HEK293 (cell line): Measurements from ENCODE around the gene ZNF311.

Source experiments
- CTCF ChIA-PET: fragments of 350-600 bp; formaldehyde crosslinking; extraction: SDS; loops from one replicate; lab custom pipeline; 2021; ENCODE audit warnings: antibody characterized with exemption; lab: Yijun Ruan, JAX
- POLR2A ChIA-PET: fragments of 300-600 bp; formaldehyde crosslinking; extraction: SDS; loops from one replicate; lab custom pipeline; 2020; ENCODE audit warnings: antibody characterized with exemption, inconsistent platforms; lab: Yijun Ruan, JAX
- H3K27ac ChIP-seq: fragments of 200-500 bp; sonication (Bioruptor generic); 2 replicates; pipeline ENCODE4 v1.5.1; 2014; ENCODE audit warnings: low read depth, low read length, control low read depth, inconsistent platforms; ENCODE audit errors: extremely low read depth
- H3K36me3 ChIP-seq, 2 experiments: fragments of 200-500 bp in 1 of 2; sonication (Bioruptor generic) in 1 of 2; 1 replicate in 1 of 2; 2 replicates in 1 of 2; pipeline ENCODE4 v1.5.1; 2014 to 2017; ENCODE audit warnings: inconsistent platforms in 2 of 2, low read length in 2 of 2; ENCODE audit not compliant: control insufficient read depth in 2 of 2, insufficient read depth in 1 of 2
- H3K4me1 ChIP-seq: fragments of 200-500 bp; sonication (Bioruptor generic); 2 replicates; pipeline ENCODE4 v1.5.1; 2014; ENCODE audit warnings: mild to moderate bottlenecking, low read length, inconsistent platforms; ENCODE audit not compliant: control insufficient read depth, insufficient read depth
- H3K4me3 ChIP-seq: 2 replicates; pipeline ENCODE4 v1.5.1; 2011; ENCODE audit warnings: low read depth, mild to moderate bottlenecking, control low read depth, low read length, moderate library complexity
- H3K9me3 ChIP-seq: fragments of 200-500 bp; sonication (Bioruptor generic); 2 replicates; pipeline ENCODE4 v1.5.1; 2014; ENCODE audit warnings: low read depth, low read length, inconsistent platforms; ENCODE audit not compliant: control insufficient read depth, insufficient read depth
- BCL6B ChIP-seq: fragments of 450-650 bp; formaldehyde crosslinking; IDR thresholded peaks from 2 replicates; pipeline ENCODE4 v1.5.1; 2017; ENCODE audit warnings: missing biosample characterization, missing genetic modification characterization
- EGR2 ChIP-seq: fragments of 450-650 bp; formaldehyde crosslinking; IDR thresholded peaks from 2 replicates; pipeline ENCODE4 v1.5.1; 2016; ENCODE audit warnings: low read depth, missing biosample characterization, missing genetic modification characterization
- KLF9 ChIP-seq: fragments of 450-650 bp; formaldehyde crosslinking; IDR thresholded peaks from 2 replicates; pipeline ENCODE4 v1.5.1; 2016; ENCODE audit warnings: missing biosample characterization, missing genetic modification characterization, low read depth
- MEIS1 ChIP-seq: sonication (generic); formaldehyde crosslinking; IDR thresholded peaks from 2 replicates; pipeline ENCODE4 v1.8.1; 2022; ENCODE audit warnings: missing genetic modification reagents, mild to moderate bottlenecking, borderline replicate concordance
- PRDM2 ChIP-seq: fragments of 450-650 bp; formaldehyde crosslinking; IDR thresholded peaks from 2 replicates; pipeline ENCODE4 v1.5.1; 2016; ENCODE audit warnings: missing biosample characterization, missing genetic modification characterization, borderline replicate concordance
- ZBTB10 ChIP-seq: fragments of 450-650 bp; formaldehyde crosslinking; IDR thresholded peaks from 2 replicates; pipeline ENCODE4 v1.5.1; 2016; ENCODE audit warnings: missing biosample characterization, missing genetic modification characterization
- ZNF157 ChIP-seq: fragments of 450-650 bp; formaldehyde crosslinking; IDR thresholded peaks from 2 replicates; pipeline ENCODE4 v1.5.1; 2016; ENCODE audit warnings: missing biosample characterization, missing genetic modification characterization
- ZNF175 ChIP-seq: fragments of 450-650 bp; formaldehyde crosslinking; IDR thresholded peaks from 2 replicates; pipeline ENCODE4 v1.5.1; 2016; ENCODE audit warnings: missing biosample characterization, missing genetic modification characterization
- ZNF302 ChIP-seq: fragments of 450-650 bp; formaldehyde crosslinking; IDR thresholded peaks from 2 replicates; pipeline ENCODE4 v1.5.1; 2016; ENCODE audit warnings: missing biosample characterization, missing genetic modification characterization, low read depth
- ZNF398 ChIP-seq: fragments of 450-650 bp; formaldehyde crosslinking; IDR thresholded peaks from 2 replicates; pipeline ENCODE4 v1.5.1; 2017; ENCODE audit warnings: missing biosample characterization, missing genetic modification characterization
- ZNF48 ChIP-seq: fragments of 450-650 bp; formaldehyde crosslinking; IDR thresholded peaks from 2 replicates; pipeline ENCODE4 v1.5.1; 2016; ENCODE audit warnings: missing biosample characterization, missing genetic modification characterization
- ZNF596 ChIP-seq: fragments of 450-650 bp; IDR thresholded peaks from 2 replicates; pipeline ENCODE4 v1.5.0; 2018; ENCODE audit warnings: missing biosample characterization, mild to moderate bottlenecking, missing genetic modification characterization, moderate library complexity
- ZSCAN23 ChIP-seq: fragments of 450-650 bp; formaldehyde crosslinking; IDR thresholded peaks from 2 replicates; pipeline ENCODE4 v1.5.1; 2016; ENCODE audit warnings: missing biosample characterization, missing genetic modification characterization
- ZXDB ChIP-seq: fragments of 450-650 bp; formaldehyde crosslinking; IDR thresholded peaks from 2 replicates; pipeline ENCODE4 v1.5.1; 2016; ENCODE audit warnings: missing biosample characterization, missing genetic modification characterization
- TF ChIP-seq, protein P1 (sequence below): fragments of 450-650 bp; formaldehyde crosslinking; IDR thresholded peaks from 2 replicates; pipeline ENCODE4 v1.5.1; 2016; ENCODE audit warnings: missing biosample characterization, missing genetic modification characterization
- TF ChIP-seq, protein P2 (sequence below): fragments of 450-650 bp; formaldehyde crosslinking; IDR thresholded peaks from 2 replicates; pipeline ENCODE4 v1.5.1; 2016; ENCODE audit warnings: missing biosample characterization, missing genetic modification characterization, low read depth

ZNF311 gene

DNA sequence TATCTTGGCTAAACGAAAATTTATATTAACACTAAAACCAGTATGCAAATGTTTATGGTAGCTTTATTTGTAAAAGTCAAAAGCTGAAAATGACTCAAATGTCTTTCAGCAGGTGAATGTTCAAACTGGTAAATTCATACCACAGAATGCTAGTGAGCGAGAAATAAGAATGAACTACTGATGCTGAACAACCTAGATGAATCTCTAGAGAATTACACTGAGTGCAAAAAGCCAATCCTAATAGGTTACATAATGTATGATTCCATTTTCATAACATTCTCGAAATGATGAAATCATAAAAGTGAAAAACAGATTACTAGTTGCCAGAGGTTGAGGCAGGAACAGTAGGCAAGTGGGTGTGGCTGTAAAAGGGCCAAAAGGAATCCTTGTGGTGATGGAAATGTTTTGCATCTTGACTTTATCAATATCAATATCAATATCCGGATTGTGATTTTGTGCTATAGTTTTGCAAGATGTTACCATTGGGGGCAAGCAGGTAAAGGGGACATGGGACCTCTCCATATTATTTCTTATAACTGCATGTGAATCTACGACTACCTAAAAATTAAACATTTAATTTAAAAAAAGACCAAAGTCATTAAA, 26.1 kb downstream of the ZNF311 start:
- ChIA-PET POLR2A (interaction anchor here (0.6 kb wide), 1 partner anchor 1088 kb away, joined by 5 read pairs; no protein-coding TSS in a partner anchor), CTCF (interaction anchor here (0.6 to 2.5 kb wide), 5 partner anchors 34 to 670 kb away, joined by 3 to 8 read pairs (median 3); no protein-coding TSS in a partner anchor)
- TF ChIP-seq ZXDB (tag by site-specific recombination), result no peak
- TF ChIP-seq KLF9 (tag by site-specific recombination), result 0 out of 2 replicates have a peak, but pooled peaks have one; percentile 12
- Histone ChIP-seq H3K36me3 (no peaks in the 10 kb centered on the region), H3K4me3 (no peak overlapping the region), H3K9me3 (no peaks in the 10 kb centered on the region), H3K27ac (no peak overlapping the region), H3K4me1 (peaks cover 5% of the 10 kb centered on the region; the same call in 1 of the 2 replicates)

DNA sequence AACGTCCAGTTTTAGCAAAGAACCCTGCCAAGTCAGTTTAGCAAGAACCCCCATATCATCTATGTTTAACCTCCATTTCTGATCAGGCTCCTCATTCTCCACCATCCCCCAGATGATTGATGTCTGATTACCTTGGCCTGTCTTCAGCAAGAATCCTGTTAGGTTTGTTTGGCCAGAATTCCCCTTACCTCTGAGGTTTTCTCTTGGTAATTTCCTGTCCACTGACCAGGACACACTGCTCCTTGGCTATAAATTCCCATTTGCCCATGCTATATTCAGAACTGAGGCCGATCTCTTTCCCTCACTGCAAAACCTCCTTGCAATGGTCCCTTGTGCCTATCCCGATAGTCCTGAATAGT, 27.0 kb downstream of the ZNF311 start:
- Histone ChIP-seq H3K27ac (no peak overlapping the region), H3K9me3 (no peaks in the 10 kb centered on the region), H3K36me3 (no peaks in the 10 kb centered on the region), H3K4me3 (no peak overlapping the region), H3K4me1 (peaks cover 5% of the 10 kb centered on the region; the same call in 1 of the 2 replicates)
- POLR2A ChIA-PET, result no interaction called here
- CTCF ChIA-PET, result interaction anchor here (0.6 kb wide), 1 partner anchor 670 kb away, joined by 3 read pairs; no protein-coding TSS in a partner anchor
- TF ChIP-seq PRDM2 (no peak), BCL6B (tag by site-specific recombination) (no peak), ZNF302 (no peak), MEIS1 (no peak), ZNF596 (tag by site-specific recombination) (no peak), ZNF157 (tag by site-specific recombination) (no peak), ZNF175 (tag by site-specific recombination) (no peak), ZBTB10 (tag by site-specific recombination) (no peak), ZNF398 (tag by site-specific recombination) (no peak), ZNF48 (tag by site-specific recombination) (no peak), EGR2 (tag by site-specific recombination) (no peak), ZSCAN23 (tag by site-specific recombination) (no peak)
- TF ChIP-seq, protein P1, sequence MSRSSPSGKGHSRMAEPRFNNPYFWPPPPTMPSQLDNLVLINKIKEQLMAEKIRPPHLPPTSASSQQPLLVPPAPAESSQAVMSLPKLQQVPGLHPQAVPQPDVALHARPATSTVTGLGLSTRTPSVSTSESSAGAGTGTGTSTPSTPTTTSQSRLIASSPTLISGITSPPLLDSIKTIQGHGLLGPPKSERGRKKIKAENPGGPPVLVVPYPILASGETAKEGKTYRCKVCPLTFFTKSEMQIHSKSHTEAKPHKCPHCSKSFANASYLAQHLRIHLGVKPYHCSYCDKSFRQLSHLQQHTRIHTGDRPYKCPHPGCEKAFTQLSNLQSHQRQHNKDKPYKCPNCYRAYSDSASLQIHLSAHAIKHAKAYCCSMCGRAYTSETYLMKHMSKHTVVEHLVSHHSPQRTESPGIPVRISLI (tag by site-specific recombination), result no peak
- TF ChIP-seq, protein P2, sequence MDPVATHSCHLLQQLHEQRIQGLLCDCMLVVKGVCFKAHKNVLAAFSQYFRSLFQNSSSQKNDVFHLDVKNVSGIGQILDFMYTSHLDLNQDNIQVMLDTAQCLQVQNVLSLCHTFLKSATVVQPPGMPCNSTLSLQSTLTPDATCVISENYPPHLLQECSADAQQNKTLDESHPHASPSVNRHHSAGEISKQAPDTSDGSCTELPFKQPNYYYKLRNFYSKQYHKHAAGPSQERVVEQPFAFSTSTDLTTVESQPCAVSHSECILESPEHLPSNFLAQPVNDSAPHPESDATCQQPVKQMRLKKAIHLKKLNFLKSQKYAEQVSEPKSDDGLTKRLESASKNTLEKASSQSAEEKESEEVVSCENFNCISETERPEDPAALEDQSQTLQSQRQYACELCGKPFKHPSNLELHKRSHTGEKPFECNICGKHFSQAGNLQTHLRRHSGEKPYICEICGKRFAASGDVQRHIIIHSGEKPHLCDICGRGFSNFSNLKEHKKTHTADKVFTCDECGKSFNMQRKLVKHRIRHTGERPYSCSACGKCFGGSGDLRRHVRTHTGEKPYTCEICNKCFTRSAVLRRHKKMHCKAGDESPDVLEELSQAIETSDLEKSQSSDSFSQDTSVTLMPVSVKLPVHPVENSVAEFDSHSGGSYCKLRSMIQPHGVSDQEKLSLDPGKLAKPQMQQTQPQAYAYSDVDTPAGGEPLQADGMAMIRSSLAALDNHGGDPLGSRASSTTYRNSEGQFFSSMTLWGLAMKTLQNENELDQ (tag by site-specific recombination), result no peak
